HS-5 (cell line): ENCODE measurements around the gene SIN3A.

Experiments used
- DNase-seq: peaks from one replicate; pipeline ENCODE4 v3.0.0-alpha.2; 2012; ENCODE audit warnings: low read depth

Gene SIN3A

DNA sequence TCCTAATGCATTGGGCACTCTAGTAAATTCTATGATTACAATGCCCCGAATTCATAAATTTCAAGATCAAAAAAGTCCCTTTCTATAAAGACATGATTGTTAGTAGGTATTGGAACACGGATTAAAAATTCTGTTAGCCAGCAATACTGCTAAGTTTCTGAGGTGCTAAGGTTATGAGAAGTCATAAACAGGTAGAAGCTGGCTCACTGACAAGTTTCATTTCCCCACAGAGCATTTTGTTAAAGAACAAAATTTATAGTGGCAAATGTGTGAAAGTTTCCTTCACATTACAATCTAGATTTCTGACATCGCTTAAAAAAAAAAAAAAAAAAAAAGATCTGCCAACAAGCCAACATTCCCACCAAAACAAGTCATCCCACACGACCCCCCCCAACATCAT lies 70.7 kb downstream of the SIN3A start:
- DNase-seq = no peak

DNA sequence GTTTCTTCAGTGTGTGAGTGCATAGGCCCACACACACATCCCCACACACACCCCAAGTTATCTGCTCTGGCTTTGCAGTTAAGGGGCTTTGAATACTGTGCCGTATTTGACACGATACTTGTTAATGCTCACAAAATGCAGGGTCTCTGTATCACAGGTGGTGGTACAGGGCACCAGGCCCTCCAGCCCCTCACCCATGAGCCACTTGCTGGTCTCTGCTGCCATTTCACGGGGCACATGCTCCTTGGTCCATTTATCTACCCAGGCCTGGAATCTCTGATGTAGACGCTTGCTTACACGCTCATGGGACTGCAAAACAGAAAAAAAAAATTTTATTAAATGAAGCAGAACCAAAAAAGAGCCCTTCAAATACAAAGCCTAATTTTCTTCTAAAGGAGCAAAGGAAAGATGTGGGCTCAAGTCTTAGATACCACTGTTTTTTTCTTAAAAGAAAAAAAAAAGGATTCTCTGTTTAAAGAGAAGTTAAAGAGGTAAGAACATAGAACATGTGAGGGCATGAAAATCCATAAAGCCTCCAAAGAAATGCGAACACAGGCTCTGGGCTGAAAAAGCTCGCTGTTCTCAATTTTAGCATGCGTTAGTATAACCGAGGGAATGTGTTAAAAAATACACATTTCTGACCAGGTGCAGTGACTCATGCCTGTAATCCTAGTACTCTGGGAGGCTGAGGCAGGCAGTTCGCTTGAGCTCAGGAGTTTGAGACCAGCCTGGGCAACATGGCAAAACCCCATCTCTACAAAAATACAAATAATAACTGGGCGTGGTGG lies 79.4 kb downstream of the SIN3A start:
- no peak for DNase-seq

DNA sequence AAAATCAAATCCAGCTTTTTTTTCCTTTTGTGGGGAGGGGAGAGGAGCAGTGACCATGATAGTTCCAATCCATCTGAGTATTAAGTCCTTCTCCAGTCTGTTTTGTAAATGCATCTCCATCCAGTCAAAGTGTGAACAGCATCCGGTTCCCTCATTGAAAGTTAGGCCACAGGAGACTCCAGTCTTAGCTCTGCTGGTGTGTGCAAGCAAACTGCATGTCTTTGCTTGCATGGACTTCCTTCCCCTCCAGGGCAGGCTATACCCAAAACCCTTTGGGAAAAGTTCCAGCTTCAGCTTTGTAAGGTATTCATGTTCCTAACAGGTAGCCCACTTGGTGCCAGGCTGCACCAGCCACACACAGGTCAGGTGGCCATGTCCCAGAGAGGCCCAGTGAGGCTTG lies 80.0 kb downstream of the SIN3A start:
- DNase-seq = no peak

DNA sequence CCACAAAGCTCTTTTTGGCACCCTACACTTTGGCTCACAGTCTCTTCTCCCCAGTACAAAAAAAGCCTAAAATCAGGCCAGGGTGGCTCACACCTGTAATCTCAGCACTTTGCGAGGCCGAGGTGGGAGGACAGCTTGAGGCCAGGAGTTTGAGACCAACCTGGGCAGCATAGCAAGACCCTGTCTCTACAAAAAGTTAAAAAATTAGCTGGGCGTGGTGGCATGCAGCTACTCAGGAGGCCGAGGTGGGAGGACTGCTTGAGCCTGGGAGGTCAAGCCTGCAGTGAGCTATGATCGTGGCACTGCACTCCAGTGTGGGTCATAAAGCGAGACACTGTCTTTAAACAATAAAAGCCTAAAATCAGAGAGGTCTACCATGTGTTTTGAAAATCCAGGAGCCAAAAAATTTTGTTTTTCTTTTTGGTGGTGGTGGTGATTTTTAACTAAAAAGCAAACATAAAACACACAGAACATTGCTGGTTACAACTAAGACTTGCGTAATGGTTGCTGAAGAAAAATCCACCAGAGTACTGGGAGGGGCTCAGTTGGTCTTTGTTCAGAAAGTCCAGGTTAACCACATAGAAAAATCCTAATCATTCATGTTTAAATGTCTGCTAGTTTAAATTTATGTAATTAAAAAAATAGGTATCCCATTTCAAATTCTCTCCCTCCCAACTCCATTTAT lies 81.5 kb downstream of the SIN3A start:
- no peak for DNase-seq

DNA sequence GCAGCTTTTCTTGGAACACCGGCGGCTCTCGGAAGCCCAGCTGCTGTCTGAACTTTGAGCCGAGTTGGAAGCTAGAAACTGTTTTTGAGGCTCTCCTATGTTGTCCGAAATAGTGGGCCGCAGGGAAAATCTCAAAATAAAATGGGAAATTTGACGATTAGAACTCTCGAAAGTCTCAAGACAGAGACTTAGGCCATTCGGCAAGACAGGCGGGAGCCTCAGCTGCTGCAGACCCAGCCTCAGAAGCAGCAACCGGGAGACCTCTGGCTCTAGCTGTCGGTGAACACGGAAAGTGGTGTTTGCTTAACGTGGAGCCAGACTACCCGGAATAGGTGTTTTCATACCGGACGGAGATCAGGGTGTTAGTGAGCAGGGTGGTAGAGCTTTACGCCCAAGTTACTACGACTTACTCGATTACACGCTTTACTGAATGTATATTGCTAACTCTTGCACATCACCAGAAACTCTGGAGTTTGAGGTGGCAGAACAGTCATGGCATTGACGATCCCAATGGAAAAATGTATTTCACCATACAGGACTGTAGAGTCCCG lies 82.7 kb downstream of the SIN3A start:
- no peak for DNase-seq

DNA sequence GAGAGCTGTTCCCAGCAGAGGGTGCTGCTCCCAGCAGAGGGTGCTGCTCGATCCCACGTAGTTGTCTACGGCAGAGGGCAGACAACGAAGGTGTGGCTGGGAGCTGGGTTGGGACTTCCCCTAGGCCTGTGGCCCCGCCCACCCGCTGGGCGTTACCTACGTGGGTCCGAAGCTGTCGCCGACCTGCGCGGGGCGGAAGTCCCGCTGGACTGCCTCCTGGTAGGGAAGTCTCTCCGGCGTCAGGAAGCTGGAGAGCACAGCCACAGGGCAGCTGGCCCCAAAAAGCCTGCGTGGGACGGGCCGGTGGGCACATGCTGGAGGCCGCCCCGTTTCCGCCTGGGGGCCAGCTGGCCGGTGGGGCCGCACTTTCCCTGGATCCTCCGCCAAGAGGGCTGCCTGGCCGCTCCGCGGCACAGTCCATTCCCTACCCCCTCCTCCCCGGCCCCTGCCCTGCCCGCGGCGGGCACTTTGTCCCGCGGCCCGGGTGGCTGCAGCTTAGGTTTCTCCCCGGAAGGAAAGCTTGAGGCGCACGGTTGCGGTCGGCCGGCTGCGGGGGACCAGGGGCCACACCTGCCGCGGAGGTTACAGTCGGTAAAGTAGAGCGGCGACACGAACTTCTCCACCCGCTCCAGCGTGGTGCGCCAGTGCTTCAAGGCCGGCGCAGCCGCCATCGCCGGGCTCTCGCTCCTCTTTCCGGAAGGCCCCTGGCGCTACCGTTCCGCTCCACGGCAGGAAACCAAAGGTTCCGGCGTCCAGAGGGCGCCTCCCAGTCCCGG lies 83.4 kb downstream of the SIN3A start, which contains the start of gene MAN2C1:
MAN2C1 (minus strand) TSS at position 695 of the 776 bp plus-strand sequence; CDS start at position 671, 24 bp downstream.
- DNase-seq = peak; percentile 84

DNA sequence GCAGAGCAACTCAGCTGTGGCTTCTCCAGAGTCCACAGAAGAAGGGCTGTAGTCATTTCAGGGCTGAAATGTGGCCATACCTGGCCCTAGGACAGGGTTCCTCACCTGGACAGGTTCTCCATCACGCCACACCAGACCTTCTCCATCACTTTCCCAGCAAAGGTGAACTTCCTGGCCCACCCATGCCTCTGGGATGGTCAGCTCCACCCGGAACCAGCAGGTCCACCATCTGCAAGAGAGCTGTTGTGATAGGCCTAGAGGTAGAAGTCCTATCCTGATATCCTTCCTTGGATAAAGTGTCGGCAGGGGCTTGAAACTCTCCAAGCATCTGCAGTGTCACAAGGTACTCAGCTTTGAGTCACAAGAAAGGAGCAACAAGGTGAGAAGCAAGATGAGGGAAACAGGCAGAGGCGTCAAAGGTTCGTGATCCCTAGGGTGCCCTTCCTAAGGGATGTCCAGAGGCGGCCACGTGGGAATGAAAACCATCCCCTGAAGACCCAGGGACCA lies 84.0 kb downstream of the SIN3A start:
- DNase-seq = no peak

DNA sequence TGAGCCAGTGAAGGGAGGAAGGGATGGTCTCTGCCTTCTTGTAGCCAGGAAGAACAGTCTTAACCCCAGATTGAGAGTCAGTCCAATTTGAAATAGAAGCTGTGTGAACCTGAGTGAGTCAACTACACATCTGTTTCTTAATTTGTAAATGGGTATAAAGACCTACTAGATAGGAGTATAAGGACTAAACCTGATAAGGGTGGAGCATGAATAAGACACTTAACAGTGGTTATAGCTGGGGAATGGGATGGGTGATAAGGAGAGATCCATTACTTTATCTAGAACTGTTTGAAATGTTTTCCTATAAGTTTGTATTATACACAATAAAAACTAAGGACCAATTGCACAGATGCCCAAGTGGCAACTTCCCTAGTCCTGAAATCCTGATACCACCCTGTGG lies 84.5 kb downstream of the SIN3A start:
- no peak for DNase-seq

DNA sequence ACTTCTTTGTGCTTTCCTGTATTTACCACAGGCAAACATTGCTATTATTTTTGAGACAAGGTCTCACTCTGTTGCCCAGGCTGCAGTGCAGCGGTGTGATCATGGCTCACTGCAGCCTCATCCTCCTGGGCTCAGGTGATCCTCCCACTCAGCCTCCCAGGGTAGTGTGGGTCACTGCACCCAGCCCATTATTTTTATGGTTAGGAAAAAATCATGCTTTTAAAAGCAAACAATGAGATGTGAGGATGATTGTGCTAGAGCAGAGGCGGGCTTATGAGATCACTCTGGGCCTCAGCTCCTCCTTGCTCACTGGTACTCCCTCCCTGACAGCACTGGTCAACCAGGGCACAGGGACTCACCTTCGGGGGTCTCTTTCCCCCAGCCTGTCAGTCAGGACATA lies 85.3 kb downstream of the SIN3A start:
- no peak for DNase-seq

DNA sequence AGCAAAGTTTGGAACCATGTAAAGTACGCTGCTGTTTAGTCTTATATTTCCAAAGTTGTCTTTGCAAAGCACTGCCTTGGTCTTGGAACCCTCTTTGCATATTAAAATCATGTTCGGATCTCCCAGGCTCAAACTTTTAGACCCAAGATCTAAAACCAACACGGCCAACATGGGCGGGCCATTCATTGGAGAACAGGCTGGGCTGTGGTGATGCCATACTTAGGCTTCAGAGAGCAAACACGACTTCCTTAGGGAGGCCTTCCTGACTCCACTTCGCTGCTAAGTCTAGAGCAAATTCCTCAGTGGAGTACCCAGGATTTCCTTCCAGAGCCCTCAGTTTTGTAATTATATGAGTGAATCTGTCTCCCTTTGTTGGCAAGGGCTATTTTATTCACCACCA lies 86.6 kb downstream of the SIN3A start:
- DNase-seq = no peak

DNA sequence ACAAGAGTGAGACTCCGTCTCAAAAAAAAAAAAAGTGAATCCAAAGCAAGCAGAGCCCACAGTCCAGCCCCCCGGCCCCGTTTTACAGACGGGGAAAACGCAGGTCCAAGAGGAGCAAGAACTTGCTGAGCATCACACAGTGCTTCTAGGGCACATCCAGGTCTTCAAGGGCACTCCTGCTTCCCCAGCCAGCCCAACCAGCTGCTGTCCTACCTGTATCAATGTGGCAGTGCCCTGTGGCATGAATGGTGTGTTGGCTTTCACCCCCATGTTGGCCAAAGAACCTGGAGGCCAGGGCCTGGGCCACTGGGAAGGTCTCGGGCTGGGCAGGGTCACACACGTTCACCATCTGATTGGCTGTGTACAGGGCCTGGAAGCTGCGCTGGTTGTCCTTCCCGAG lies 87.7 kb downstream of the SIN3A start:
- DNase-seq = no peak

DNA sequence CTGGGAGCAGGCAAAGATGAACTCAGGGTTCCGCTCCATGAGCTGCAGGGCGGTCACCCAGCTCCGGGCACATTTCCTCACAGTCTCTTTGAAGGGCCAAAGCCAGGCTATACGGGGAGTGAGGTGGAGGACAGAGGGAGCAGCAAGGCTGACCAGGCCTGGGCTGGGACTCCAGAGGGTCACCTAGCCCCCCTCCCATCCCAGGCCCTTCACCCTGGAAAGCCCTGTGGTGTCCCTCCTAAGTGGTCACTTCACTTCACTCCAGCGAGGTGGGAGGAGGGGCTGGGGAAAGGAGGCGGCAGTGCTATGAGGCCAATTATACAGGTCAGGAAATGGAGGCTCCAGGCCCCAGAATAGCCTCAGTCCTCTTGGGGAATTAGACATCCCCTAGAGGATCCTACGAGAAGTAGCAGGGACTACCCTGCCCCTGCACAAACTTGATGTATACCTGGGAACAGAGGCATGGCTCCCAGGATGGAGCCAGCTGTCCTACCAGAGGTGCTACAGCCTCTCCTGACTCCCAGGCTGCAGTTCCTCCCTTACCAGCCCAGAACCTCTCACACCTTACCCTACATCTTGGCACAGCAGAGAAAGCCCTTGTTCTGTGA lies 88.7 kb downstream of the SIN3A start:
- DNase-seq = no peak

DNA sequence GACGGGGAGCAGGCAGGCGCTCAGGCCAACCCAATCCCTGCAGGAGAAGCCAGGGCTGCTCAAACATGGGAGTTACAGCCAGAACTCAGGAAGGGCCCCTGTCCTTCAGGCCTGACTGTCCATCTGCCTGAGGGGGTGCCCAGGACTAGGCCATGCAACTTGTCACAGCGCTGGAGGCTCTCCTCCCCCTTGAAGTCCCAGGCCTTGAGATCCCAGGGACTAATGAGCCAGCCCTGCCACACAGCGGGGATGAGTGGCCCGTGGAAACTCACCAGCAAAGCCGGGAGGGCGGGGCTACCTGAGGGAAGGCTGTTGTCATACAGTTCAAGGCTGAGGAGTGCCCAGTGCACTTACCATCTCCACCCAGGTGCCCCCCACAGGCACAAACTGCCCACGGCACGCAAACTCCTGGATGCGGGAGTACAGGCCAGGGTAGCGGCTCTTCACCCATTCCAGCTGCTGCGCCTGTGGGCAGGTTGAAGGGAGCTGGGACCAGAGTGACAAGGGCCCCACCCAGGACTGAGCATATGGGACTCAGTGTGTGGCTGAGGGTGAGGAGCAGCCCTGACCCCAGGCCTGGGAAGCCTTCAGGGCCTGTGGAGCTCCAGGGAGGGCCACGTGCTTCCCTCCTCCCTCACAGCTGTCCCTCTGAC lies 89.4 kb downstream of the SIN3A start:
- DNase-seq = no peak

DNA sequence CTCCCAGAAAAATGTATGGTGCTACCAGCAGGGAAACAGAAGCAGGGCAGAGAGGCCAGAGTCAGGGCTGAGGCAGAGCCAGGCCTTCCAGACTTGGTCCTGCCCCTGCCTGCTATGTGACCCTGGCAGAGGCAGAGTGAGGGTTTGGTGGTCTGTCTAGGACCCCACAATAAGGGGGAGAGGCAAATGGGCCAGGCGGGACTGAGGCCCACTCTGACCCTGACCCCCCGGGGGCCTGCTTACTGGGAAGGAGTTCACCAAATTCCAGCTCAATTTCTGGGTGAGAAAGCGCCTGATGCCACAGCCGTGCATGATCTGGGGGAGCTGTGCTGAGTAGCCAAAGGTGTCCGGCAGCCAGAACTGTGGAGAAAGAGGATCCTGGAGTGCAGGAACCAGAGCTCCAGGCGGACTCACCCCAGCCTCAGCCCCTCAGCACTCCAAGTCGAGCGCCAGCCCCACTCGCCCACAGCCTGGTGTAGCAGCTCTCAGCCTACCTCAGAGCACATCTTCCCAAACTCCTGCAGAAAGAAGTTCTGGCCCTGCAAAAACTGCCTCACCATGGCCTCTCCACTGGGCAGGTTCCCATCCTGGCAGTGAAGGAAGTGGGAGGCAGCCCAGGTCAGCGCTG lies 90.0 kb downstream of the SIN3A start:
- DNase-seq = no peak

DNA sequence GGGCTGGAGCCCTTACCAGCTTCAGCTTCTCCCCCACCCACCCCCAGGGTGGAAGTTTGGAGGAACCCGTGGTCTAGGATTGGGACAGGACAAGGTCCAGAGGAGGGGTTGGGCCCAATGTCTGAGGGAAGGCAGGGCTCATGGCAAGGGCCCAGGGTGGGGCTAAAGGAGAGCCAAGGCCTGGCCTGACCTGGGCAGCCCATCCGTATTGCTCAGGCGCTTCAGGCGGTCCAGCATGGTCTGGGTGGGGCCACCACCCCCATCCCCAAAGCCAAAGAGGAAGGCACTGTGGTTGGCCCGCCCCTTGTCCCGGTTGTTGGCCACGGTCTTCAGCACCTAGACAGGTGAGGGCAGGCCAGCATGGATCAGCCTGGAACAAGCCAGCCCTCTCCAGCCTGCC lies 90.6 kb downstream of the SIN3A start:
- no peak for DNase-seq

DNA sequence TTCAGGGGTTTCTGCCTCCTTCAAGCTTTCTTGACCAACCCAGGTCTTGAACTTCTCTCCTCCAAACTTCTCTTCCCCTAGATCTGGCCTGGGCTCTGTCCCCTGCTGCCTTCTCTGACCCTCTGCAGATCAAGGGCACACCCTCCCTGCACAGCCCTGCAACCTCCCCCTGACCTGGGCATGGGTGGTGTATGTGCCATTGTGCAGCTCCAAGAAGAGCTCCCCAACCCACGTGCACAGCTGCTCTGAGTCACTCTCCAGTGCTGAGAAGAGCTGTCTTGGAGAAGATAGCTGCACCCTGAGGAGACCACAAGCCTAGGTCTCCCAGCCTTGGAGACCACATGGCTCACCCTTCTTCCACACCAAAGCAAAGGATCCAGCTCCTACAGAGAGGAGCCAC lies 91.1 kb downstream of the SIN3A start:
- no peak for DNase-seq

DNA sequence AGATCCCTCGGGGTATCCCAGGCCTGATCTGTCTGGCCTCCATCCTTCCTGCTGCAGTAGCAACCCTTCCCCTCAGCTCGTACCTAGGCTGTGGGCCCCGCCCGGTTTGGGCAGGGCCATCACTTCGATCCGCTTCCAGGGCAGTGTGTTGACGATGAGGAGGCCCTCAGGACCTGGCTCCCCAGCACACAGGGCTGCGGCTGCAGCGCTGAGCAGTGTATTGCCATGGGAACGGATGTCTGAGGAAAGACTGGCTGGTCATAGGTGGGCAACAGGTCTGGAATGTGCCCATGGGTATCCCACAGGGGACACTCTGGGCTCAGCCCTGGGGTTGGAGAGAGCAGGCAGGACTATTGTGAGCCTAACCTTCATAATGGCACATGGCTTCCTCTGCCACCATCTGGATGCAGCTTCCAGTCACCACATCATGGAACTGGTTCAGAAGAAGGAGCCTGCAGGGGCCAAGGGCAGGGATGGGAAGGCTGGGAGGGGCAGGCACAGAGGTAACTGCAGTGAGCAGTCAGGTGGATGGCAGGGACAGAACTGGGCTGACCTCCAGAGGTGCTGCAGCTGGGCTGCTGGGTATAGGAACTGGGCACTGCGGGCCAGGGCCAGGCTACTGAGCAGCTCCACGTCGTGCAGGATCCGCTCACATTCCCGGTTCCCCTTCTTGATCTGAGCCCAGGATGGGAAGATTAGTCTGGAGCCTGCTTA lies 91.8 kb downstream of the SIN3A start:
- DNase-seq = no peak

DNA sequence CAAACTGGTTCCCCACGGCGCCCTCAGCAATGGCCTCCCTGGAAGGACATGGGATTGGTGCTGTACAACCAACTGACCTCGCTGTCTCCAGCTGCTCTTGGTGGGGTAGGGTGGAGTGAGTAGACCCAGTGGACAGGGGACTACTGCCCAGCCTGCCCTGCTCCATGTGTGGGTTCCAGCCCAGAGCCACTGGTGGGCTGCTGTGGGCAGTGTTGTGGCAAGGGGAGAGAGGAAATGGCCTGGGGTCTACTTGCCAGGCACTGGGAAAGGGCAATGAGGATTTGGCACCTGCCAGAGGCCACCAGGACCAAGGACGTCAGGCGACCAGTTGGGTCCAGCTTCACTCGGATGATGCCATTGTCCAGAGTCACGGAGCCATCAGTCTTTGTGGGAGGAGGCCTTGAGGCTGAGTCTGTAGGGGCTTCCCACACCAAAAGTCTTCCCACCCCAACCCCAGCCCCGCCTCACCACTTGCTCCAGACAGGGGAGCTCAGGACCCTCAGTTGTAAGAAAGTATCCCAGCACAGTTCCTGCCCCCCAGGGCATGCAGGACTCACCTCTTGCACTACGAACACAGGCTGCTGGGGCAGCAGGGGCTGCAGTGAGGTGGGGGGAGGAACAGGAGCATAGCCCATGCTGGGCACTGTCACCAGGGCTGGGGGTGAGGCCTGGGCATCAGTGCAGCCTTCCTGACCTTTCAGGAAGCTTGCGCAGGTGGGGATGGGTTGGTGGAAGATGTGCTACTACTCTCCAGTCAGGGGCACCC lies 92.5 kb downstream of the SIN3A start:
- no peak for DNase-seq

DNA sequence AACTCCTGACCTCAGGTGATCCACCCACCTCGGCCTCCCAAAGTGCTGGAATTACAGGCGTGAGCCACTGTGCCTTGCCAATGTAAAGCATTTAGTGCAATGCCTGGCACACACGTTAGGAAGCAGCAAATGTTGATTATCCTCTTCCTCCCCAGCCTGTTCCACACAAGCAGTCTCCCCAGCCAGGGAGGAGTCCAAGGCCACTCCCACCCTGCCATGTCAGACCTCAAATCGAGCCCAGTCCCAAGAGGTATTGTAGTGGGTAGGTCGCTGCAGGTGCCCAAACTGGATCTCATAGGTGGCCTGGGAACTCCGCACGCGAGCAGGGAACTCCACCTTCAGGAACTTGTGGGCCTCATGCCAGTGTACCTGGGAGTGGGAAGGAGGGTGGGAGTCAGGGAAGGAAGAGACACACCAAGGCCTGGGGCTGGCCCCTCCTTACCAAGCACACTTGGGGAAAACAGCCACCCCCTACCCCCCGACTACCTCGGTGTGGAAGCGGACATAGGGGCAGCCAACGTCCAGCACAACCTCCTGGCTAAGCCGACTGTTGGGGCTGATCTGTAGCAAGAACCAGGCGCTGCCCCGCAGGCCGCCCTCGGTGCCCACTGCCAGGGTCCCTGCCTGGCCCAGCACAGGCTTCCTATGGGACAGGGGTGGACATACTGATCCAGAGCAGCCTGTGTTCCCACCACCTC lies 93.4 kb downstream of the SIN3A start:
- no peak for DNase-seq
